Jurkat, Clone E6-1 (cell line): ENCODE data around the gene ANXA1.
A peak's percentile ranks its signal among the peaks of the same experiment; 100 is the strongest.

Experiments used
- DNase-seq: peaks from one replicate; pipeline ENCODE4 v3.0.0-alpha.2; 2011; ENCODE audit warnings: low read depth, low spot score
- H3K4me3 ChIP-seq: 2 replicates; pipeline ENCODE4 v1.5.1; 2011; ENCODE audit warnings: mild to moderate bottlenecking, low read length, control low read depth, moderate library complexity

ANXA1 gene

GRCh38 chr9:73199448-73199847 is 47.8 kb downstream of the ANXA1 start:
- no peak for DNase-seq
- no peak overlapping the region for H3K4me3 ChIP-seq

GRCh38 chr9:73199886-73200285 is 48.2 kb downstream of the ANXA1 start:
- no peak for DNase-seq

GRCh38 chr9:73200694-73201452 is 49.2 kb downstream of the ANXA1 start:
- peak; percentile 30 for DNase-seq
- H3K4me3 ChIP-seq = no peak overlapping the region

More at GRCh38 chr9:73199886-73200285, 48.2 kb downstream of the ANXA1 start:
- H3K4me3 ChIP-seq = no peak overlapping the region

GRCh38 chr9:73202980-73203379 is 51.3 kb downstream of the ANXA1 start:
- DNase-seq = no peak
- no peak overlapping the region for H3K4me3 ChIP-seq

- DNase-seq = no peak
- no peak overlapping the region for H3K4me3 ChIP-seq
Observed at GRCh38 chr9:73204936-73205335, 53.3 kb downstream of the ANXA1 start.

- no peak for DNase-seq
Observed at GRCh38 chr9:73206851-73207250, 55.2 kb downstream of the ANXA1 start.

GRCh38 chr9:73210886-73211666 is 59.4 kb downstream of the ANXA1 start:
- no peak overlapping the region for H3K4me3 ChIP-seq

More at GRCh38 chr9:73206851-73207250, 55.2 kb downstream of the ANXA1 start:
- no peak overlapping the region for H3K4me3 ChIP-seq

GRCh38 chr9:73213300-73213699 is 61.6 kb downstream of the ANXA1 start:
- no peak overlapping the region for H3K4me3 ChIP-seq
- DNase-seq = no peak

More at GRCh38 chr9:73210886-73211666, 59.4 kb downstream of the ANXA1 start:
- DNase-seq = no peak

- DNase-seq = no peak
Observed at GRCh38 chr9:73215249-73215648, 63.6 kb downstream of the ANXA1 start.

GRCh38 chr9:73216100-73216499 is 64.4 kb downstream of the ANXA1 start:
- no peak overlapping the region for H3K4me3 ChIP-seq
- DNase-seq = no peak

More at GRCh38 chr9:73215249-73215648, 63.6 kb downstream of the ANXA1 start:
- H3K4me3 ChIP-seq = no peak overlapping the region
